Stimulated activated CD4-positive, alpha-beta T cell treated with anti-CD3 and anti-CD28 coated beads, Interleukin-15, amount 100 ng/mL, for 48 hours (primary cell): ENCODE results near the gene CSTF2.

Experiments
- DNase-seq, 2 donors: peaks; one replicate each; pipeline ENCODE4 v3.0.0-alpha.2; 2020; ENCODE audit warnings: low read depth in 2 of 2

Gene CSTF2

DNA sequence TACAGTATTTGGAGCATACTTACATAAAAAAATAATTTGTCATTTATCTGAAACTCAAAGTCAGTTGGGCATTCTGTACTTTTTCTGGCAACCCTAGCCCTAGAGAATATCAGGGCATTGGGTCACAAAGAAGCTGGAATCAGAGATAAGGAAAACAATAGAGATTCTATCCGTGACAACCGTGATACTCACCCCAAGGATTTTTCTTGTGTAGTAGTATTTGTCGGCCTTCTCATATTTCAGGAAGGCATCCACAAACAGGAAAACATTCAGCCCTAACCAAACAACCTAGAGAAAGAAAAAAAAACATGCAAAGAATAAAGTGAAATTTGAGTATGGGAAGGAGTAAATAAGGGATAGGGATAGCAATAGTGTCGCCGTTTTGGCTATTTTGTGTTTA, 50.3 kb downstream of the CSTF2 start:
- DNase-seq, result no peak

DNA sequence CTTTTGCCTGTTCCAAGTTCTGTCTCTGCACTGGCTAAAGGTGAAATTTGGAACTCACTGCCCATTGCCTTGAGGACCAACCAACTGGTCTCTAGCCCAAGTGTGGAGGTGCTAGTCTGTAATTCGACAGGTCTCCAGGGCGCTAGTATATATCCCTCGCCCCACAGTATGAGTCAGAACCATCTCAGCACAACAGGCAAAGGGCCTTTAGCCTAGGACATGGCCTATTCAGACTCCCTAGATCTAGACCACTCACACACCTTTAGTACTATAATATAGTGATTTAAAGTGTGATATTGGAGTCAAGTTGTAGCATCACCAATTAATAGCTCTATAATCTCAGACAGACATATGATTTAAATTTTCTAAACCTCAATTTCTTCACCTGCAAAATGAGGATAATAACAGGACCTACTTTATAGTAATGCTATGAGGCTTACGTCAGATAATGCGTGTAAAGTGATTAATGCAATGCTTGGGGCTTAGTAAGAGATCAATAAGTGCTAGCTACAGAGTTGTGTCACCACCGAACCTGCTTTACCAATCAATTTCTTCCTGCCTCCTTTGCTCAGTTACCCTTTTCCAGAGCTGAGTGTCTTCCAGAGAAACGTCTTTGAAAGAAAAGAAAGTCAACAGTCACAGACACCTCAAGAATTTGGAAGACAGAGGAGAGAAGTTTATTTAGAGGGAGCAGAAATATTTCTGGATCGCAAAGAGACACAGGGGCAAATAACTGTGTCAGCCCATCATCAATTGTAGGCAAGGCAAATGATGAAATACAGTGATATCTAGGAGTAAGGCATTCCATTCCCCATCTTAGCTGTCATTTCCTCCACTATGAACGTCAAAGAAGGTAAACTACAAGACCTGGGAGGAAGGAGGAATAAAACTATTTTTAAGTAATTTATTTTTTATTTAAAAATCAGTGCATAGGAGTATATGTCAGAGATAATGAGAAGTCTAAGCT, 51.7 kb downstream of the CSTF2 start:
- no peak for DNase-seq

- no peak for DNase-seq
These were observed 54.1 kb downstream of the CSTF2 start, which contains the start of gene NOX1 for GRCh38 chrX:100874325-100874724. Gene NOX1, minus strand, starts transcription at chrX:100874359. Its CDS starts 220 bp downstream, at chrX:100874139.

GRCh38 chrX:100880368-100880767, 60.2 kb downstream of the CSTF2 start:
- DNase-seq, result no peak

GRCh38 chrX:100883654-100884053, 63.5 kb downstream of the CSTF2 start:
- no peak for DNase-seq
